MM.1S (cell line): Measurements from ENCODE around the gene TMPRSS9.

Experiments used
- DNase-seq: peaks from one replicate; pipeline ENCODE4 v3.0.0-alpha.2; 2015
- H2AFZ ChIP-seq: fragments of 300-600 bp; sonication (generic); 2 replicates; pipeline ENCODE4 v1.6.0; 2016; ENCODE audit warnings: antibody characterized with exemption, low read length
- H3F3A ChIP-seq: fragments of 300-600 bp; sonication (generic); 2 replicates; pipeline ENCODE4 v1.6.1; 2016; ENCODE audit warnings: mild to moderate bottlenecking, antibody characterized with exemption, low read length, moderate library complexity, mixed read lengths; ENCODE audit not compliant: insufficient read depth
- H3K27ac ChIP-seq: fragments of 300-600 bp; sonication (generic); 2 replicates; pipeline ENCODE4 v1.5.1; 2016; ENCODE audit warnings: mild to moderate bottlenecking, low read length
- H3K27me3 ChIP-seq: fragments of 300-600 bp; sonication (generic); replicated peaks from 2 replicates; pipeline ENCODE4 v1.6.0; 2016; ENCODE audit warnings: low read length; ENCODE audit not compliant: insufficient read depth
- H3K36me3 ChIP-seq: fragments of 300-600 bp; sonication (generic); replicated peaks from 2 replicates; pipeline ENCODE4 v1.6.1; 2016; ENCODE audit warnings: mild to moderate bottlenecking, low read length, mixed read lengths; ENCODE audit not compliant: insufficient read depth
- H3K4me1 ChIP-seq: fragments of 300-600 bp; sonication (generic); 2 replicates; pipeline ENCODE4 v1.6.1; 2016; ENCODE audit warnings: low read length, mixed read lengths
- H3K4me2 ChIP-seq: fragments of 300-600 bp; sonication (generic); 2 replicates; pipeline ENCODE4 v1.6.0; 2016; ENCODE audit warnings: low read depth, low read length
- H3K4me3 ChIP-seq: fragments of 300-600 bp; sonication (generic); 2 replicates; pipeline ENCODE4 v1.5.1; 2016; ENCODE audit warnings: low read length, mixed read lengths
- H3K79me2 ChIP-seq: fragments of 300-600 bp; sonication (generic); 2 replicates; pipeline ENCODE4 v1.6.1; 2016; ENCODE audit warnings: mixed run types, low read length, mixed read lengths
- H3K9ac ChIP-seq: fragments of 300-600 bp; sonication (generic); 2 replicates; pipeline ENCODE4 v1.6.1; 2016; ENCODE audit warnings: low read length, mixed read lengths
- H3K9me2 ChIP-seq: fragments of 300-600 bp; sonication (generic); replicated peaks from 2 replicates; pipeline ENCODE4 v1.6.1; 2016; ENCODE audit warnings: mild to moderate bottlenecking, low read length, mixed read lengths; ENCODE audit not compliant: insufficient read depth
- H3K9me3 ChIP-seq: fragments of 300-600 bp; sonication (generic); replicated peaks from 2 replicates; pipeline ENCODE4 v1.6.1; 2016; ENCODE audit warnings: mild to moderate bottlenecking, low read length, mixed read lengths; ENCODE audit not compliant: insufficient read depth
- H4K20me1 ChIP-seq: fragments of 300-600 bp; sonication (generic); 2 replicates; pipeline ENCODE4 v1.6.1; 2016; ENCODE audit warnings: mild to moderate bottlenecking, low read length, moderate library complexity, mixed read lengths; ENCODE audit not compliant: insufficient read depth
- CTCF ChIP-seq: fragments of 300-600 bp; sonication (generic); IDR thresholded peaks from 2 replicates; pipeline ENCODE4 v1.5.1; 2016; ENCODE audit warnings: antibody characterized with exemption, low read length, mixed read lengths
- EZH2 ChIP-seq: fragments of 300-600 bp; sonication (generic); optimal IDR thresholded peaks from 2 replicates; pipeline ENCODE3; 2017; ENCODE audit warnings: low read depth, mild to moderate bottlenecking, antibody characterized with exemption, low read length, mixed read lengths
- EZH2phosphoT487 ChIP-seq: fragments of 300-600 bp; sonication (generic); IDR thresholded peaks from 2 replicates; pipeline ENCODE4 v1.6.1; 2018; ENCODE audit warnings: antibody characterized with exemption, low read length

Gene TMPRSS9

GRCh38 chr19:2451138-2451537 is 91.1 kb downstream of the TMPRSS9 start:
- Histone ChIP-seq H3K4me1 (peaks cover 21% of the 10 kb centered on the region), H3K36me3 (no peaks in the 10 kb centered on the region; the same call in 1 of the 2 replicates), H3K4me2 (no peak overlapping the region), H4K20me1 (peaks cover 20% of the 10 kb centered on the region), H3K9ac (no peak overlapping the region), H3K9me3 (no peaks in the 10 kb centered on the region), H2AFZ (no peak overlapping the region), H3K4me3 (no peak overlapping the region), H3K79me2 (peaks cover 91% of the 10 kb centered on the region), H3K27ac (no peak overlapping the region), H3K9me2 (no peaks in the 10 kb centered on the region), H3F3A (peaks cover 28% of the 10 kb centered on the region), H3K27me3 (no peaks in the 10 kb centered on the region)
- DNase-seq: no peak
- TF ChIP-seq EZH2 (no peak), EZH2phosphoT487 (no peak), CTCF (no peak)

- Histone ChIP-seq H2AFZ (no peak overlapping the region), H4K20me1 (peaks cover 20% of the 10 kb centered on the region), H3K27ac (no peak overlapping the region), H3K79me2 (peaks cover 95% of the 10 kb centered on the region), H3K27me3 (no peaks in the 10 kb centered on the region), H3K4me1 (peaks cover 20% of the 10 kb centered on the region), H3K9me3 (no peaks in the 10 kb centered on the region), H3K36me3 (no peaks in the 10 kb centered on the region; the same call in 1 of the 2 replicates), H3K9ac (no peak overlapping the region), H3K9me2 (no peaks in the 10 kb centered on the region), H3F3A (peaks cover 24% of the 10 kb centered on the region), H3K4me3 (no peak overlapping the region), H3K4me2 (no peak overlapping the region)
- no peak for TF ChIP-seq EZH2
- no peak for TF ChIP-seq EZH2phosphoT487
- TF ChIP-seq CTCF: no peak
- no peak for DNase-seq
Observed at GRCh38 chr19:2451741-2452140, 91.7 kb downstream of the TMPRSS9 start.

GRCh38 chr19:2453431-2454025 is 93.5 kb downstream of the TMPRSS9 start:
- no peak for TF ChIP-seq EZH2phosphoT487
- no peak for TF ChIP-seq CTCF
- no peak for TF ChIP-seq EZH2
- no peak for DNase-seq
- H3K9ac ChIP-seq: no peak overlapping the region
- no peak overlapping the region for H2AFZ ChIP-seq
- H3K4me1 ChIP-seq: peaks cover 7% of the 10 kb centered on the region; the same call in 1 of the 2 replicates
- H3K27ac ChIP-seq: no peak overlapping the region
- H4K20me1 ChIP-seq: peaks cover 20% of the 10 kb centered on the region
- H3K79me2 ChIP-seq: peaks cover 85% of the 10 kb centered on the region
- no peaks in the 10 kb centered on the region for H3K9me2 ChIP-seq
- no peaks in the 10 kb centered on the region for H3K9me3 ChIP-seq
- H3K4me2 ChIP-seq: no peak overlapping the region
- no peaks in the 10 kb centered on the region; the same call in 1 of the 2 replicates for H3K36me3 ChIP-seq
- H3K27me3 ChIP-seq: no peaks in the 10 kb centered on the region
- H3K4me3 ChIP-seq: no peak overlapping the region
- peaks cover 15% of the 10 kb centered on the region; the same call in 1 of the 2 replicates for H3F3A ChIP-seq
